HEK293T (cell line): Measurements from ENCODE around the gene C2CD2.

ENCODE experiments used
- ARNT ChIP-seq: fragments of 450-650 bp; IDR thresholded peaks from 2 replicates; pipeline ENCODE4 v1.6.1; 2017; ENCODE audit warnings: mild to moderate bottlenecking
- BHLHE40 ChIP-seq: fragments of 450-650 bp; IDR thresholded peaks from 2 replicates; pipeline ENCODE4 v1.6.1; 2016; ENCODE audit warnings: mild to moderate bottlenecking, moderate library complexity, borderline replicate concordance
- ELF4 ChIP-seq: fragments of 450-650 bp; IDR thresholded peaks from 2 replicates; pipeline ENCODE4 v1.6.1; 2017; ENCODE audit warnings: antibody characterized with exemption
- FOXK2 ChIP-seq: fragments of 450-650 bp; IDR thresholded peaks from 2 replicates; pipeline ENCODE4 v1.6.1; 2016; ENCODE audit warnings: mild to moderate bottlenecking
- FOXM1 ChIP-seq: fragments of 450-650 bp; IDR thresholded peaks from 2 replicates; pipeline ENCODE4 v1.6.1; 2017; ENCODE audit warnings: mild to moderate bottlenecking, borderline replicate concordance
- HDGF ChIP-seq: fragments of 450-650 bp; IDR thresholded peaks from 2 replicates; pipeline ENCODE4 v1.6.1; 2017; ENCODE audit warnings: antibody characterized with exemption, borderline replicate concordance
- L3MBTL2 ChIP-seq: fragments of 450-650 bp; conservative IDR thresholded peaks from 2 replicates; pipeline ENCODE4 v1.6.1; 2016; ENCODE audit warnings: mild to moderate bottlenecking
- LEF1 ChIP-seq: fragments of 450-650 bp; IDR thresholded peaks from 2 replicates; pipeline ENCODE4 v1.6.1; 2017; ENCODE audit warnings: mild to moderate bottlenecking, borderline replicate concordance
- SP1 ChIP-seq: fragments of 450-650 bp; IDR thresholded peaks from 2 replicates; pipeline ENCODE4 v1.6.1; 2017
- SUZ12 ChIP-seq: fragments of 450-650 bp; IDR thresholded peaks from 2 replicates; pipeline ENCODE4 v1.6.1; 2016; ENCODE audit warnings: mild to moderate bottlenecking
- TARDBP ChIP-seq: fragments of 450-650 bp; IDR thresholded peaks from 2 replicates; pipeline ENCODE4 v1.6.1; 2016
- ZNF384 ChIP-seq: fragments of 450-650 bp; IDR thresholded peaks from 2 replicates; pipeline ENCODE4 v1.6.1; 2016
- TF ChIP-seq, protein P1 (sequence below): fragments of 450-650 bp; IDR thresholded peaks from 2 replicates; pipeline ENCODE4 v1.6.1; 2016

DNA sequence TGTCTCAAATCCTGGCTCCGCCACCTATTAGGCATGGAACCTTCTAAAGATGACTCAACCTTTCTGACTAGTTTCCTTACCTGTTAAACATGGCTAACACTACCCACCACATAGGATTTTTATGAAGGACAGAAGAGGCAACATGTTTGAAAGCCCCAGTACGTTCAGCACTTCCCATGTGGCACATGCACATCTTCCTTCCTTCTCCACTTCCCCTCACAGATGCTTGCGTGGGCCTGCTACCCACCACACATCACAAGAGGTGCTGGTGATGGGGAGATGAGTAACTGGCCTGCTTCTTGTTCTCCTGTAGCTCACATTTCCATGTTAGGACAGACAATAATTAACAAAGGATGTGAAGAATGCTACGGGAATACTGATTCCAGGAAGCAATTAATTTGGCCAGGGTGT, 49.2 kb upstream of the C2CD2 start:
- no peak for TF ChIP-seq SUZ12
- no peak for TF ChIP-seq SP1
- TF ChIP-seq, protein P1, sequence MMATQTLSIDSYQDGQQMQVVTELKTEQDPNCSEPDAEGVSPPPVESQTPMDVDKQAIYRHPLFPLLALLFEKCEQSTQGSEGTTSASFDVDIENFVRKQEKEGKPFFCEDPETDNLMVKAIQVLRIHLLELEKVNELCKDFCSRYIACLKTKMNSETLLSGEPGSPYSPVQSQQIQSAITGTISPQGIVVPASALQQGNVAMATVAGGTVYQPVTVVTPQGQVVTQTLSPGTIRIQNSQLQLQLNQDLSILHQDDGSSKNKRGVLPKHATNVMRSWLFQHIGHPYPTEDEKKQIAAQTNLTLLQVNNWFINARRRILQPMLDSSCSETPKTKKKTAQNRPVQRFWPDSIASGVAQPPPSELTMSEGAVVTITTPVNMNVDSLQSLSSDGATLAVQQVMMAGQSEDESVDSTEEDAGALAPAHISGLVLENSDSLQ, result no peak
- no peak for TF ChIP-seq FOXM1
- TF ChIP-seq ARNT, result no peak
- TF ChIP-seq HDGF, result no peak
- TF ChIP-seq TARDBP, result no peak
- no peak for TF ChIP-seq BHLHE40
- TF ChIP-seq L3MBTL2, result no peak
- TF ChIP-seq LEF1, result no peak
- TF ChIP-seq ELF4, result no peak
- TF ChIP-seq ZNF384, result no peak
- TF ChIP-seq FOXK2, result no peak
